ENCODE data around the gene ASPHD1. TPM values are rescaled to one million over a fixed set of nuclear protein-coding genes. Genes with fewer than 3 reads are reported as not detected.

Gene ASPHD1
- total RNA-seq, 3 donors from 2014 or later: 1.6 to 1.9 (median 1.8) TPM

DNA sequence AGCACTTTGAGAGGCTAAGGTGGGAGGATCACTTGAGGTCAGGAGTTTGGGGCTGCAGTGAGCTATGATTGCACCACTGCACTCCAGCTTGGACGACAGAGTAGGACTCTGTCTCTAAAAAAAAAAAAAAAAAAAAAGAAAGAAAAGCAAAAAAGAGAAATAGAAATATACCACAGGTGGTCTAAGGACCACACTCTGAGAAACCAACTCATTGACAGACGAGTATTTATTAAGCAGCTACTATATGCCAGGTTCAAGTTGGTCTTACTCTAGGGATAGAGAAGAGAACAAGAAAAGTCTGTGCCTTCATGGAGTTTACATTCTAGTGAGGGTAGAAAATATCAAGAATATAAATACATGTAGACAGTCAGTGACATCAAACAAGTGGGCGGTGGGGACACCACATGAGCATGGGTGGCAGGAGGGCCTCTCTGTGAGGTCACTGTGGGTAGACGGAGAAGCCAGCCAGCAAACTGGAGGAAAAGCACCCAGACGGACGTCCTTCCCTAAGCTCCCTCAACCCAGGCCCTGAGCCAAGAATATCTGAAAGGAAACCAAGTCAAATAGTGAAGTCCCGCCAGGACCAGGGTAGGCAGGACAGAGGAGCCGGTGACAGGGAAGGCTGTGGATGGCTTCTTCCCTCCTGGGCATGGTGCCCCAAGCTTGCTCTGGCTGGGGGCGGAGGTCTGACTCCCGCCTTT, 42.0 kb upstream of the ASPHD1 start:
- no peaks in the 10 kb centered on the region for H3K9me3 ChIP-seq
- no peak for ATAC-seq
- intact Hi-C loops (cut with DNase I, micrococcal nuclease): no loop called here
- TF ChIP-seq, protein P1, sequence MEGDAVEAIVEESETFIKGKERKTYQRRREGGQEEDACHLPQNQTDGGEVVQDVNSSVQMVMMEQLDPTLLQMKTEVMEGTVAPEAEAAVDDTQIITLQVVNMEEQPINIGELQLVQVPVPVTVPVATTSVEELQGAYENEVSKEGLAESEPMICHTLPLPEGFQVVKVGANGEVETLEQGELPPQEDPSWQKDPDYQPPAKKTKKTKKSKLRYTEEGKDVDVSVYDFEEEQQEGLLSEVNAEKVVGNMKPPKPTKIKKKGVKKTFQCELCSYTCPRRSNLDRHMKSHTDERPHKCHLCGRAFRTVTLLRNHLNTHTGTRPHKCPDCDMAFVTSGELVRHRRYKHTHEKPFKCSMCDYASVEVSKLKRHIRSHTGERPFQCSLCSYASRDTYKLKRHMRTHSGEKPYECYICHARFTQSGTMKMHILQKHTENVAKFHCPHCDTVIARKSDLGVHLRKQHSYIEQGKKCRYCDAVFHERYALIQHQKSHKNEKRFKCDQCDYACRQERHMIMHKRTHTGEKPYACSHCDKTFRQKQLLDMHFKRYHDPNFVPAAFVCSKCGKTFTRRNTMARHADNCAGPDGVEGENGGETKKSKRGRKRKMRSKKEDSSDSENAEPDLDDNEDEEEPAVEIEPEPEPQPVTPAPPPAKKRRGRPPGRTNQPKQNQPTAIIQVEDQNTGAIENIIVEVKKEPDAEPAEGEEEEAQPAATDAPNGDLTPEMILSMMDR (IDR thresholded peaks at IDR 0.05): no peak
- H3K4me3 ChIP-seq: no peak overlapping the region
- H3K36me3 ChIP-seq (ENCODE audit: low read depth): peaks cover 7% of the 10 kb centered on the region
- peaks cover 18% of the 10 kb centered on the region for H3K4me1 ChIP-seq (ENCODE audit: low read depth)
- DNase-seq: no peak

DNA sequence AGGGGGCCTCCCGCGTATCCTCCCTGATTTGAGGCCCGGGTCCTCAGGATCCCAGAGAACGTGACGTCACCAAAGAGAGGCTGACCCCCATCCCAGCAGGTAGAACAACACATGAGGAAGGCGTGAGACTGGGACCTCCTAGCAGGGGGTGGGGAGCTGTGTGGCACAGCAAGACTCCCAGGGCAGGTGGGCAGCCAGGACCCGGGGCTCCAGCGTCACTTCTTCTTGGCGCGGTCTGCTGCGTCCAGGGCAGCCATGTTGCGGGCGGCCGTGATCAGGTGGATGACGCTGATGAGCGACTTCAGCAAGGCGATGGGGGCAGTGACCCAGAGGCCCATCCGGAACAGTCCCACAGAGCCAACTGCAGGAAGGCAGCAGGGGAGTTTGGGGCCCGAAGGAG, 41.3 kb upstream of the ASPHD1 start:
- DNase-seq: no peak
- no peaks in the 10 kb centered on the region for H3K9me3 ChIP-seq
- TF ChIP-seq, protein P1 (IDR thresholded peaks at IDR 0.05): no peak
- H3K4me1 ChIP-seq (ENCODE audit: low read depth): peaks cover 18% of the 10 kb centered on the region
- H3K36me3 ChIP-seq (ENCODE audit: low read depth): peaks cover 7% of the 10 kb centered on the region
- no peak for ATAC-seq
- no peak overlapping the region for H3K4me3 ChIP-seq
- intact Hi-C loops (cut with DNase I, micrococcal nuclease): no loop called here

DNA sequence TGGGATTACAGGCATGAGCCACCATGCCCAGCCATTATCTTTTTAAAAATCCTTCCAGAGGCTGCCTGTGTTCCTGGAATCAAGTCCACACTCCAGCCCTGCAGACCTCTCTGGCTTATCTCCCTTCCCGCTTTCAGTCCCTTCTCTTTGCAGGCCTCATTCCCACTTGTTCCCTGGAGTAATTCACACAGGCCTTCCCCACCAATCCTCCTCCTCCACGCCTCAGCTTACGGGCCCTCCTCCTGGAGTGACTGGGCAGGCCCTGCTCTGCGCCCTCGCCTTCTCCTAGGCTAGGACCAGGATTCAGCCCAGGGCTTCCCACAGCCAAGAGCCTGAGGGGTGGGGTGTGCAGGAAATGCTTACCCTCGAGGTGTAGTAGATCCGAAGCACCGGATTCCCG, 40.1 kb upstream of the ASPHD1 start:
- peaks cover 7% of the 10 kb centered on the region for H3K36me3 ChIP-seq (ENCODE audit: low read depth)
- peaks cover 18% of the 10 kb centered on the region for H3K4me1 ChIP-seq (ENCODE audit: low read depth)
- no peak overlapping the region for H3K4me3 ChIP-seq
- DNase-seq: no peak
- intact Hi-C loops (cut with DNase I, micrococcal nuclease): no loop called here
- TF ChIP-seq, protein P1 (IDR thresholded peaks at IDR 0.05): no peak
- H3K9me3 ChIP-seq: no peaks in the 10 kb centered on the region
- ATAC-seq: no peak

DNA sequence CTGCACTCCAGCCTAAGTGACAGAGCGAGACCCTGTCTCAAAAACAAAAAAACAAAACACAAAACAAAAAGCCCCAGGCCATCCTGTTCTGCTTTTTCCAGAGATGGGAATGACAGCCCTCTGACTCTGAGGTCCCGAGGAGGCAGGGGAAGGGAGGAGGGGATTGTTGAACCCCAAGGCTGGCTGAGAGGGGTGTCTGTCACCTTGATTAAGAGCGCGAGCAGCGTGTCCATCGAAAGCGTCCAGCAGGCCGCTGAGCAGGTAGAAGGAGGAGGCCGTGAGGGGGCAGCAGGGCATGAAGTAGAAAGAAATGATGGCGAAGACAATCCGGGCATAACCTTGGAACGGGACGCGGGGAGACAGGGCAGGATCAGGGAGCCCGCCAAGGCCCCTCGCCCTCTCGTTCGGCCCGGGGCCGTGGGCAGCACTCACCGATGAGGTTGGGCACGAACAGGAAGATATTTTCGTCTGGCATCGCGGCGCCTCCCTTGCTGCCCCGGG, 37.9 kb upstream of the ASPHD1 start:
- intact Hi-C loops (cut with DNase I, micrococcal nuclease): no loop called here
- Histone ChIP-seq H3K4me1 (ENCODE audit: low read depth) (peaks cover 18% of the 10 kb centered on the region), H3K36me3 (ENCODE audit: low read depth) (peaks cover 7% of the 10 kb centered on the region), H3K4me3 (peak overlapping the region; percentile 87), H3K9me3 (no peaks in the 10 kb centered on the region)
- DNase-seq: peak in 1 of 3 donors; percentile 50
- peak; percentile 30 for ATAC-seq
- TF ChIP-seq, protein P1 (IDR thresholded peaks at IDR 0.05): no peak

- Histone ChIP-seq H3K9me3 (no peaks in the 10 kb centered on the region), H3K36me3 (ENCODE audit: low read depth) (peaks cover 7% of the 10 kb centered on the region), H3K4me3 (peak within 1 kb of the TSS; percentile 87), H3K4me1 (ENCODE audit: low read depth) (peaks cover 18% of the 10 kb centered on the region)
- intact Hi-C loops (cut with DNase I, micrococcal nuclease): no loop called here
- ATAC-seq (peak; percentile 96), DNase-seq (peak; percentile 91 to 94 (median 94))
- TF ChIP-seq, protein P1 (IDR thresholded peaks at IDR 0.05): peak; percentile 38
Measured at GRCh38 chr16:29862884-29863668, 37.2 kb upstream of the ASPHD1 start, which contains the start of gene CDIPT. CDIPT (minus strand) TSS chr16:29863226; CDS start chr16:29862857, 369 bp downstream.
